Measurements from ENCODE around the gene LCNL1. TPM values are rescaled to one million over a fixed set of nuclear protein-coding genes. Genes with fewer than 3 reads are reported as not detected.

Gene LCNL1
- total and polyA plus RNA-seq, 4 donors: 0.15 to 2.7 (median 1.4) TPM

DNA sequence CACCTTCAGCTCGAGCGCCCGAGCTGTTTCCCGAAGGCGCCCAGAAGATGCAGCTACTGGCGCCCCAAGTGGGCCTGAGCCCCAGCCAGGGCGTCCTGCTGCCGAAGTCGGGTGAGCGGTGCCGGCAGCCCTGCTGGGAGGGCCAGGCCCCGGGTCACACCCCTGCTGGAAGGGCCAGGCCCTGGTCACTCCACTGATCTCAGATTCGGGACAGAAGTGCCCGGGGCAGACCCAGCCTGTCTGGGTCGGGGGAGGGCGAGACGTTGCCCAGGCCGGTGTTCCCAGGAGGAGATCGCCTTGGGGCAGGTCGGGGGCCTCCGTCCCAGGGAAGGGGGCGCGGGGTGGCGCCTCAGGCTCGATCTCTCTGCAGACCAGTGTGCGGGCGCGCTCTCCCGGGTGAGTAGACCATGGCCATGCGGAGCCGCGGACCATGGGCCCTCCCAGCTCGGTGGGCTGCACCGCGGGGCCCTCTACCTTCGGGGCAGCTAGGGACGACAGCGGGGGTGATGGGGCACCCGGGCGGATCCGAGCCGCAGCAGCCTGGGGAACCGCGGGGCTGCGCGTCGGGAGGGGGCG lies 2.3 kb downstream of the LCNL1 start:
- TF ChIP-seq, protein P1, sequence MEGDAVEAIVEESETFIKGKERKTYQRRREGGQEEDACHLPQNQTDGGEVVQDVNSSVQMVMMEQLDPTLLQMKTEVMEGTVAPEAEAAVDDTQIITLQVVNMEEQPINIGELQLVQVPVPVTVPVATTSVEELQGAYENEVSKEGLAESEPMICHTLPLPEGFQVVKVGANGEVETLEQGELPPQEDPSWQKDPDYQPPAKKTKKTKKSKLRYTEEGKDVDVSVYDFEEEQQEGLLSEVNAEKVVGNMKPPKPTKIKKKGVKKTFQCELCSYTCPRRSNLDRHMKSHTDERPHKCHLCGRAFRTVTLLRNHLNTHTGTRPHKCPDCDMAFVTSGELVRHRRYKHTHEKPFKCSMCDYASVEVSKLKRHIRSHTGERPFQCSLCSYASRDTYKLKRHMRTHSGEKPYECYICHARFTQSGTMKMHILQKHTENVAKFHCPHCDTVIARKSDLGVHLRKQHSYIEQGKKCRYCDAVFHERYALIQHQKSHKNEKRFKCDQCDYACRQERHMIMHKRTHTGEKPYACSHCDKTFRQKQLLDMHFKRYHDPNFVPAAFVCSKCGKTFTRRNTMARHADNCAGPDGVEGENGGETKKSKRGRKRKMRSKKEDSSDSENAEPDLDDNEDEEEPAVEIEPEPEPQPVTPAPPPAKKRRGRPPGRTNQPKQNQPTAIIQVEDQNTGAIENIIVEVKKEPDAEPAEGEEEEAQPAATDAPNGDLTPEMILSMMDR (IDR thresholded peaks at IDR 0.05; ENCODE audit: control extremely low read depth, extremely low read depth): no peak
- Histone ChIP-seq H3K9ac (ENCODE audit: insufficient read depth in 1 of 2, low read length in 2 of 2) (no peak overlapping the region), H3K27ac (ENCODE audit: low read depth in 1 of 2, low read length in 1 of 2) (no peak overlapping the region), H3K4me1 (ENCODE audit: control insufficient read depth in 5 of 5, insufficient read depth in 5 of 5, low read length in 5 of 5) (peaks cover 0 to 14% (median 6%) of the 10 kb centered on the region in 5 donors), H3K4me3 (no peak overlapping the region), H3K36me3 (ENCODE audit: control insufficient read depth in 4 of 4, insufficient read depth in 4 of 4, low read length in 4 of 4) (no peaks in the 10 kb centered on the region), H3K27me3 (ENCODE audit: control insufficient read depth in 3 of 3, insufficient read depth in 3 of 3, low read length in 2 of 3) (peaks cover 5 to 27% (median 14%) of the 10 kb centered on the region in 3 donors), H3K9me3 (ENCODE audit: control insufficient read depth in 4 of 4, insufficient read depth in 3 of 4, low read length in 3 of 4) (peaks cover 0 to 5% (median 0%) of the 10 kb centered on the region in 4 donors)
- no peak for DNase-seq
- 10 to 24% methylated on average over 46 to 48 of the region's 48 CpGs for WGBS, 2 donors
- no peak for ATAC-seq (ENCODE audit: insufficient read depth, low FRiP score)

DNA sequence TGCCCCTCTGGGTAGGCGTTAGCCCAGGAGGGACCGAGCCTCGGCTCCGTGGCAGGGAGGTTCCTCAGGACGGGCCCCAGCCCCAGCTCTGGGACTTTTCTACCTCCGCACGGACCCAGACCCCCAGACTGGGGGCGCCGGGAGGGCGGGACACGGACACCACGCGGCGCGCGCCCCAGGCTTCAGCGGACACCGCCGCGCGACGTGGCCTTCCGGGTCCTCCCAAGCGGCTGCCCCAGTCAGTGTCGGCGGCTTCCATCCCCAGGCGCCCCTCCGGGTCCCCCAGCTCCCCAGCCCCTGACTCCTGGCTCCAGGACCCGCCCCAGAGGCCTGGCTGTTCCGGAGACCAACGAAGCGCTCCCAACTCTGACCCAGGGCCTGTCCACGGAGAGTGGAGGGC lies 3.1 kb downstream of the LCNL1 start:
- H3K4me1 ChIP-seq (ENCODE audit: control insufficient read depth in 5 of 5, insufficient read depth in 5 of 5, low read length in 5 of 5): peaks cover 0 to 14% (median 6%) of the 10 kb centered on the region in 5 donors
- peaks cover 5 to 27% (median 14%) of the 10 kb centered on the region in 3 donors for H3K27me3 ChIP-seq (ENCODE audit: control insufficient read depth in 3 of 3, insufficient read depth in 3 of 3, low read length in 2 of 3)
- peaks cover 0 to 5% (median 0%) of the 10 kb centered on the region in 4 donors for H3K9me3 ChIP-seq (ENCODE audit: control insufficient read depth in 4 of 4, insufficient read depth in 3 of 4, low read length in 3 of 4)
- ATAC-seq (ENCODE audit: insufficient read depth, low FRiP score) (no peak), DNase-seq (no peak)
- H3K27ac ChIP-seq (ENCODE audit: low read depth in 1 of 2, low read length in 1 of 2): no peak overlapping the region
- no peak overlapping the region for H3K4me3 ChIP-seq
- 24 to 38% methylated on average over 32 to 33 of the region's 33 CpGs for WGBS, 2 donors
- TF ChIP-seq, protein P1 (IDR thresholded peaks at IDR 0.05; ENCODE audit: control extremely low read depth, extremely low read depth): no peak
- no peaks in the 10 kb centered on the region for H3K36me3 ChIP-seq (ENCODE audit: control insufficient read depth in 4 of 4, insufficient read depth in 4 of 4, low read length in 4 of 4)
- H3K9ac ChIP-seq (ENCODE audit: insufficient read depth in 1 of 2, low read length in 2 of 2): no peak overlapping the region

DNA sequence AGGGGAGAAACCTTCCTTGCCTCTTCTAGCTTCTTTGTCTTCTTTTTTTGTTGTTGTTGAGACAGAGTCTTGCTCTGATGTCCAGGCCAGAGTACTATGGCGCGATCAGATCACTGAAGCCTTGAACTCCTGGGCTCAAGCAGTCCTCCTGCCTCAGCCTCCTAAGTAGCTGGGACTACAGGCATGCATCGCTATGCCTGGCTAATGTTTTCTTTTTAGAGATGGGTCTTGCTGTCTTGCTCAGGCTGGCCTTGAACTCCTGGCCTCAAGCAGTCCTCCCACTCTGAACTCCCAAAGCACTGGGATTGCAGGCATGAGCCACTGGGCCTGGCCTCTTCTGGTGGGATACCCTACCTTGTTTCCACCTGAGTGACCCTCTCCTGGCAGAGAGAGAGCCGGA lies 6.1 kb downstream of the LCNL1 start:
- no peak overlapping the region for H3K9ac ChIP-seq (ENCODE audit: insufficient read depth in 1 of 2, low read length in 2 of 2)
- peaks cover 0 to 16% (median 4%) of the 10 kb centered on the region in 5 donors for H3K4me1 ChIP-seq (ENCODE audit: control insufficient read depth in 5 of 5, insufficient read depth in 5 of 5, low read length in 5 of 5)
- H3K4me3 ChIP-seq: no peak overlapping the region
- TF ChIP-seq, protein P1 (IDR thresholded peaks at IDR 0.05; ENCODE audit: control extremely low read depth, extremely low read depth): no peak
- DNase-seq (no peak), ATAC-seq (ENCODE audit: insufficient read depth, low FRiP score) (no peak)
- peaks cover 2 to 22% (median 11%) of the 10 kb centered on the region in 3 donors for H3K27me3 ChIP-seq (ENCODE audit: control insufficient read depth in 3 of 3, insufficient read depth in 3 of 3, low read length in 2 of 3)
- peaks cover 0 to 2% (median 0%) of the 10 kb centered on the region in 4 donors for H3K36me3 ChIP-seq (ENCODE audit: control insufficient read depth in 4 of 4, insufficient read depth in 4 of 4, low read length in 4 of 4)
- H3K9me3 ChIP-seq (ENCODE audit: control insufficient read depth in 4 of 4, insufficient read depth in 3 of 4, low read length in 3 of 4): peaks cover 0 to 2% (median 0%) of the 10 kb centered on the region in 4 donors
- no peak overlapping the region for H3K27ac ChIP-seq (ENCODE audit: low read depth in 1 of 2, low read length in 1 of 2)
- WGBS, 2 donors: 97 to 98% methylated on average over 4 of the region's 4 CpGs
